Astrocyte of the spinal cord (primary cell): ENCODE results near the gene ATOH1.
A peak's percentile ranks its signal among the peaks of the same experiment; 100 is the strongest.

Source experiments
- DNase-seq: peaks from one replicate; pipeline ENCODE4 v3.0.0; 2011; ENCODE audit warnings: low read depth, low spot score
- H3K4me3 ChIP-seq: 2 replicates; pipeline ENCODE4 v1.5.1; 2011; ENCODE audit warnings: low read depth, mild to moderate bottlenecking, low read length, moderate library complexity
- CTCF ChIP-seq: IDR thresholded peaks from 2 replicates; pipeline ENCODE4 v1.5.1; 2012; ENCODE audit warnings: low read depth, mild to moderate bottlenecking, low read length, inconsistent platforms
- in situ Hi-C: cut with HindIII; loops from 2 replicates; pipeline ENCODE4 v1.10.0; 2017; ENCODE audit warnings: low sequenced_read_pairs

Gene ATOH1

GRCh38 chr4:93791570-93792195 is 36.9 kb upstream of the ATOH1 start:
- peak; percentile 59 for DNase-seq
- in situ Hi-C loops, result no loop called here
- no peak overlapping the region for H3K4me3 ChIP-seq
- peak; percentile 79 for TF ChIP-seq CTCF

GRCh38 chr4:93802045-93802444 is 26.5 kb upstream of the ATOH1 start:
- no peak overlapping the region for H3K4me3 ChIP-seq
- in situ Hi-C loops, result no loop called here
- no peak for TF ChIP-seq CTCF
- DNase-seq, result no peak

- in situ Hi-C loops, result no loop called here
- TF ChIP-seq CTCF, result no peak
- H3K4me3 ChIP-seq, result no peak overlapping the region
- DNase-seq, result no peak
Measured at GRCh38 chr4:93809773-93810172, 18.8 kb upstream of the ATOH1 start.

GRCh38 chr4:93810340-93810992 is 18.1 kb upstream of the ATOH1 start:
- TF ChIP-seq CTCF, result no peak
- in situ Hi-C loops, result no loop called here
- no peak overlapping the region for H3K4me3 ChIP-seq
- peak; percentile 38 for DNase-seq

- DNase-seq, result no peak
- H3K4me3 ChIP-seq, result no peak overlapping the region
- TF ChIP-seq CTCF, result no peak
- in situ Hi-C loops, result no loop called here
Measured at GRCh38 chr4:93813092-93813491, 15.5 kb upstream of the ATOH1 start.

- DNase-seq, result no peak
- H3K4me3 ChIP-seq, result no peak overlapping the region
- in situ Hi-C loops, result no loop called here
- no peak for TF ChIP-seq CTCF
Measured at GRCh38 chr4:93814141-93814540, 14.4 kb upstream of the ATOH1 start.
